ENCODE measurements around the gene PICK1. TPM values are rescaled to one million over a fixed set of nuclear protein-coding genes. Genes with fewer than 3 reads are reported as not detected.

Gene PICK1
- total and polyA plus RNA-seq, 2 of the 8 experiments (the other 6 are each of a cell fraction or from before 2014, with no cell fraction given) = 20.4 to 22.9 TPM

GRCh38 chr22:38079804-38080203 is 22.6 kb downstream of the PICK1 start:
- H3K56ac ChIP-seq (replicated peaks; ENCODE audit: insufficient read length, low read depth, low read length) = no peak overlapping the region
- H3K23ac ChIP-seq (ENCODE audit: insufficient read length) = no peak overlapping the region
- 88% methylated on average over 7 of the region's 7 CpGs; no CpG with 5 or more reads in 1 of the 2 experiments for WGBS, 2 experiments (ENCODE audit: extremely low coverage in 1 of 2, insufficient coverage in 1 of 2, insufficient read length in 1 of 2, insufficient replicate concordance in 2 of 2, low coverage in 1 of 2, low lambda C conversion rate in 2 of 2, missing lambda C conversion rate in 1 of 2)
- peaks cover 0 to 2% of the 10 kb centered on the region in 2 experiments for H4K20me1 ChIP-seq (replicated peaks in 1 of 2; ENCODE audit: control insufficient read depth in 1 of 2, insufficient read depth in 2 of 2, low read length in 2 of 2)
- H3K4me1 ChIP-seq (replicated peaks in 1 of 4; ENCODE audit: control insufficient read depth in 3 of 4, insufficient read depth in 4 of 4, low read length in 3 of 4) = peaks cover 0 to 25% (median 18%) of the 10 kb centered on the region in 4 experiments; a peak in 6 of 7 replicates
- H3K4ac ChIP-seq (replicated peaks; ENCODE audit: insufficient read length, low read depth, low read length) = no peak overlapping the region
- no peak overlapping the region for H3K4me3 ChIP-seq (ENCODE audit: extremely low read depth in 1 of 4, insufficient read depth in 2 of 4, low read depth in 3 of 4, low read length in 4 of 4)
- H2BK120ac ChIP-seq (replicated peaks; ENCODE audit: low read depth, low read length) = no peak overlapping the region
- H2BK12ac ChIP-seq (ENCODE audit: low read depth, low read length) = no peak overlapping the region
- no peak overlapping the region for H3K18ac ChIP-seq (ENCODE audit: extremely low read depth, low read length)
- H3K23me2 ChIP-seq (ENCODE audit: low read depth, low read length) = peaks cover 3% of the 10 kb centered on the region
- no peak overlapping the region for H2AK5ac ChIP-seq (ENCODE audit: low read depth, low read length)
- no peak overlapping the region for H4K91ac ChIP-seq (replicated peaks; ENCODE audit: insufficient read length, low read length)
- H4K5ac ChIP-seq (ENCODE audit: insufficient read length, low read depth, low read length) = no peak overlapping the region
- no peak overlapping the region for H2AFZ ChIP-seq (ENCODE audit: low read length)
- peaks cover 0 to 3% (median 0%) of the 10 kb centered on the region in 4 experiments; a peak in 2 of 8 replicates for H3K36me3 ChIP-seq (ENCODE audit: control insufficient read depth in 2 of 4, insufficient read depth in 4 of 4, low read length in 3 of 4)
- no peak overlapping the region for H2BK15ac ChIP-seq (ENCODE audit: low read length)
- no peak overlapping the region; the same call in 1 of the 2 replicates for H4K8ac ChIP-seq (ENCODE audit: extremely low read depth, insufficient read depth, low read length)
- no peak overlapping the region for H3K9ac ChIP-seq (replicated peaks in 1 of 4; ENCODE audit: extremely low read depth in 1 of 4, low read depth in 3 of 4, low read length in 3 of 4)
- ChIA-PET CTCF (ENCODE audit: partially characterized antibody) (interaction anchor here (0.5 to 1.6 kb wide), 10 partner anchors 9 to 146 kb away, joined by 3 to 7 read pairs (median 3); no protein-coding TSS in a partner anchor), POLR2A (ENCODE audit: partially characterized antibody) (interaction anchor here (0.6 to 1.5 kb wide), 4 partner anchors 8 to 23 kb away, joined by 3 to 5 read pairs (median 4); partner anchors contain the start of gene PICK1)
- DNase-seq (ENCODE audit: low read depth in 1 of 2, low spot score in 2 of 2) (no peak), FAIRE-seq (no peak)
- H2BK5ac ChIP-seq (ENCODE audit: low read depth, low read length) = no peak overlapping the region
- H3K4me2 ChIP-seq (ENCODE audit: insufficient read depth in 1 of 2, low read depth in 2 of 2, low read length in 2 of 2) = no peak overlapping the region; a peak in 1 of 4 replicates
- peaks cover 7 to 37% (median 33%) of the 10 kb centered on the region in 4 experiments for H3K27me3 ChIP-seq (replicated peaks in 1 of 4; ENCODE audit: control insufficient read depth in 3 of 4, extremely low read depth in 1 of 4, insufficient read depth in 3 of 4, low read length in 3 of 4)
- no peak overlapping the region for H2BK20ac ChIP-seq (ENCODE audit: low read length)
- H3K79me2 ChIP-seq (ENCODE audit: control insufficient read depth in 1 of 2, insufficient read depth in 2 of 2, low read length in 2 of 2) = no peaks in the 10 kb centered on the region
- no peak overlapping the region for H3K27ac ChIP-seq (ENCODE audit: low read depth, low read length)
- H3K79me1 ChIP-seq (ENCODE audit: low read depth, low read length) = no peaks in the 10 kb centered on the region
- H3K14ac ChIP-seq (ENCODE audit: insufficient read length) = no peak overlapping the region
- no peaks in the 10 kb centered on the region for H3K9me3 ChIP-seq (ENCODE audit: insufficient read depth in 2 of 2, low read depth in 1 of 2, low read length in 1 of 2)
- TF ChIP-seq TCF12 (IDR thresholded peaks at IDR 0.05; ENCODE audit: low read depth, low read length) (no peak), POLR2AphosphoS5 (IDR thresholded peaks at IDR 0.05; ENCODE audit: low read depth, low read length) (no peak), SIRT6 (IDR thresholded peaks at IDR 0.05; ENCODE audit: low read length) (no peak), ASH2L (IDR thresholded peaks at IDR 0.05; ENCODE audit: low read length) (no peak), RFX5 (IDR thresholded peaks at IDR 0.05; ENCODE audit: borderline replicate concordance, low read depth, low read length) (no peak), RNF2 (IDR thresholded peaks at IDR 0.05; ENCODE audit: borderline replicate concordance, low read depth, low read length, missing control alignments, poor library complexity, severe bottlenecking) (no peak), SIX5 (IDR thresholded peaks at IDR 0.05; ENCODE audit: low read depth, low read length) (no peak), CHD1 (IDR thresholded peaks at IDR 0.05; ENCODE audit: low read depth, low read length) (no peak), CBX5 (IDR thresholded peaks at IDR 0.05; ENCODE audit: low read depth, low read length) (no peak), RAD21 (IDR thresholded peaks at IDR 0.05 in 1 of 2, conservative IDR thresholded peaks at IDR 0.05 in 1 of 2; ENCODE audit: low read depth in 2 of 2, low read length in 2 of 2) (no peak)
